Measurements from ENCODE around the gene ABHD6. TPM values are rescaled to one million over a fixed set of nuclear protein-coding genes. Genes with fewer than 3 reads are reported as not detected.

The ABHD6 gene
- total and polyA plus RNA-seq, 9 of the 15 experiments (the other 6 are each of a cell fraction or from before 2014, with no cell fraction given), result 0.53 to 3.6 (median 2.5) TPM

GRCh38 chr3:58299075-58299474 is 61.5 kb downstream of the ABHD6 start (continued):
- TF ChIP-seq E4F1 (CRISPR knock-in tag; IDR thresholded peaks at IDR 0.05; ENCODE audit: borderline replicate concordance) (no peak), CHCHD3 (CRISPR knock-in tag; IDR thresholded peaks at IDR 0.05) (no peak), ZNF592 (IDR thresholded peaks at IDR 0.05) (no peak), ELK3 (CRISPR knock-in tag; IDR thresholded peaks at IDR 0.05) (no peak), CEBPZ (IDR thresholded peaks at IDR 0.05; ENCODE audit: borderline replicate concordance, low read depth, low read length) (no peak), LEF1 (IDR thresholded peaks at IDR 0.05) (no peak), CREBBP (IDR thresholded peaks at IDR 0.05; ENCODE audit: low read depth, low read length) (no peak), RBM15 (IDR thresholded peaks at IDR 0.05; ENCODE audit: insufficient read depth, low read length) (no peak), E2F5 (CRISPR knock-in tag; IDR thresholded peaks at IDR 0.05) (no peak), SREBF2 (CRISPR knock-in tag; IDR thresholded peaks at IDR 0.05) (no peak), ARNT (IDR thresholded peaks at IDR 0.05) (no peak), SETDB1 (IDR thresholded peaks at IDR 0.05; ENCODE audit: low read length) (no peak), ZNF217 (CRISPR knock-in tag; IDR thresholded peaks at IDR 0.05) (no peak), TEAD1 (CRISPR knock-in tag; IDR thresholded peaks at IDR 0.05) (no peak)

All from K562 (cell line).